ENCODE results near the gene AMN1. TPM values are rescaled to one million over a fixed set of nuclear protein-coding genes. Genes with fewer than 3 reads are reported as not detected.
A peak's percentile ranks its signal among the peaks of the same experiment; 100 is the strongest.

Gene AMN1
- total and polyA plus RNA-seq, 2 of the 13 experiments (the other 11 are each of a cell fraction or from before 2014, with no cell fraction given), result 7.5 to 26.5 TPM

DNA sequence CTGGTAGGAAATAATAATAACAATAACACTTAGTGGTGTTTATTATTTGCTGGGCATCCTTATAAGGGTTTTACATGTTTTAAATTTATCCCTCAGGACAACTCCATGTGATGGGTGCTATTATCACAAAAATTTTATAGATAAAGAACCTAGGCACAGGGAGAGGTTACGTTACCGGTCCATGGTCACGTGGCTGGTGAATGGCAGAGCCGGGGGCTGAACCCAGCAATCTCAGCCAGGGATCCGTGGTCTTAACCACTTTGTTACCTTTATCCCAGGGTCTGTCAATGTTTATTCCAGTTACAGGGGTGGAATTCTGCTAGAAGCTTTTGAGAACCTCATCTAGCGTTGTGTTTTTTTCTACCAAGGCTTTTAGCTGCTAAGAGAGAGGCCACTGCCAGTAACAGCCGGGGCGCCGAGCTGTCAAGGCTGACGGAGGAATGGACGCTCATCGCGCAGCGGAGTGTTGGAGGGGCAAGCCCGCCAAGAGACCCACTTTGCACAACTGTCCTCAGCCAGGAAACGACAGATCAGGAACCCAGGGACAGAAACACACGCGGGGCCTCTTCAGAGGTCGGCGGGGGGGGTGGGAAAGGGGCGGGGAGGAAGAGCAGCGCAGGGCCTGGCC is 418 bp downstream of the AMN1 start (continued):
- TF ChIP-seq, protein P1, sequence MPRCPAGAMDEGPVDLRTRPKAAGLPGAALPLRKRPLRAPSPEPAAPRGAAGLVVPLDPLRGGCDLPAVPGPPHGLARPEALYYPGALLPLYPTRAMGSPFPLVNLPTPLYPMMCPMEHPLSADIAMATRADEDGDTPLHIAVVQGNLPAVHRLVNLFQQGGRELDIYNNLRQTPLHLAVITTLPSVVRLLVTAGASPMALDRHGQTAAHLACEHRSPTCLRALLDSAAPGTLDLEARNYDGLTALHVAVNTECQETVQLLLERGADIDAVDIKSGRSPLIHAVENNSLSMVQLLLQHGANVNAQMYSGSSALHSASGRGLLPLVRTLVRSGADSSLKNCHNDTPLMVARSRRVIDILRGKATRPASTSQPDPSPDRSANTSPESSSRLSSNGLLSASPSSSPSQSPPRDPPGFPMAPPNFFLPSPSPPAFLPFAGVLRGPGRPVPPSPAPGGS (CRISPR knock-in tag; IDR thresholded peaks at IDR 0.05), result no peak
- no peak for TF ChIP-seq ZNF101 (CRISPR knock-in tag; IDR thresholded peaks at IDR 0.05; ENCODE audit: borderline replicate concordance, low read depth)
- TF ChIP-seq, protein P2, sequence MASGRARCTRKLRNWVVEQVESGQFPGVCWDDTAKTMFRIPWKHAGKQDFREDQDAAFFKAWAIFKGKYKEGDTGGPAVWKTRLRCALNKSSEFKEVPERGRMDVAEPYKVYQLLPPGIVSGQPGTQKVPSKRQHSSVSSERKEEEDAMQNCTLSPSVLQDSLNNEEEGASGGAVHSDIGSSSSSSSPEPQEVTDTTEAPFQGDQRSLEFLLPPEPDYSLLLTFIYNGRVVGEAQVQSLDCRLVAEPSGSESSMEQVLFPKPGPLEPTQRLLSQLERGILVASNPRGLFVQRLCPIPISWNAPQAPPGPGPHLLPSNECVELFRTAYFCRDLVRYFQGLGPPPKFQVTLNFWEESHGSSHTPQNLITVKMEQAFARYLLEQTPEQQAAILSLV (CRISPR knock-in tag; IDR thresholded peaks at IDR 0.05; ENCODE audit: borderline replicate concordance), result no peak
- no peak for TF ChIP-seq ERF (CRISPR knock-in tag; IDR thresholded peaks at IDR 0.05)
- no peak for TF ChIP-seq SKI (IDR thresholded peaks at IDR 0.05; ENCODE audit: partially characterized antibody)
- TF ChIP-seq HOXA5 (CRISPR knock-in tag; IDR thresholded peaks at IDR 0.05), result 0 out of 2 replicates have a peak, but pooled peaks have one; percentile 2
- TF ChIP-seq EP300 (IDR thresholded peaks at IDR 0.05; ENCODE audit: low read depth in 2 of 2, low read length in 2 of 2), result no peak
- TF ChIP-seq EP300 (CRISPR knock-in tag; IDR thresholded peaks at IDR 0.05; ENCODE audit: borderline replicate concordance), result no peak
- 0 out of 2 replicates have a peak, but pooled peaks have one; percentile 10 for TF ChIP-seq BHLHE40 (IDR thresholded peaks at IDR 0.05; ENCODE audit: low read length)
- TF ChIP-seq NONO (IDR thresholded peaks at IDR 0.05), result no peak
- TF ChIP-seq NONO (CRISPR knock-in tag; conservative IDR thresholded peaks at IDR 0.05), result 0 out of 2 replicates have a peak, but pooled peaks have one; percentile 6
- TF ChIP-seq FOSL1 (CRISPR knock-in tag; IDR thresholded peaks at IDR 0.05; ENCODE audit: borderline replicate concordance), result peak; percentile 12; the same call in 1 of the 2 replicates
- no peak for TF ChIP-seq ZNF883 (CRISPR knock-in tag; IDR thresholded peaks at IDR 0.05; ENCODE audit: not compliant biosample characterization)
- no peak for TF ChIP-seq ZNF276 (CRISPR knock-in tag; IDR thresholded peaks at IDR 0.05; ENCODE audit: low read depth)
- 0 out of 2 replicates have a peak, but pooled peaks have one; percentile 10 for TF ChIP-seq SALL2 (CRISPR knock-in tag; IDR thresholded peaks at IDR 0.05)
- peak; percentile 14; the same call in 1 of the 2 replicates for TF ChIP-seq YEATS4 (CRISPR knock-in tag; IDR thresholded peaks at IDR 0.05; ENCODE audit: borderline replicate concordance)
- TF ChIP-seq SP1 (IDR thresholded peaks at IDR 0.05), result no peak
- no peak for TF ChIP-seq SP1 (CRISPR knock-in tag; IDR thresholded peaks at IDR 0.05)
- TF ChIP-seq HNF4A (CRISPR knock-in tag; IDR thresholded peaks at IDR 0.05), result no peak
- TF ChIP-seq, protein P3, sequence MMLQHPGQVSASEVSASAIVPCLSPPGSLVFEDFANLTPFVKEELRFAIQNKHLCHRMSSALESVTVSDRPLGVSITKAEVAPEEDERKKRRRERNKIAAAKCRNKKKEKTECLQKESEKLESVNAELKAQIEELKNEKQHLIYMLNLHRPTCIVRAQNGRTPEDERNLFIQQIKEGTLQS (CRISPR knock-in tag; IDR thresholded peaks at IDR 0.05), result 0 out of 2 replicates have a peak, but pooled peaks have one; percentile 11
- no peak for TF ChIP-seq NBN (conservative IDR thresholded peaks at IDR 0.05)
- TF ChIP-seq, protein P4, sequence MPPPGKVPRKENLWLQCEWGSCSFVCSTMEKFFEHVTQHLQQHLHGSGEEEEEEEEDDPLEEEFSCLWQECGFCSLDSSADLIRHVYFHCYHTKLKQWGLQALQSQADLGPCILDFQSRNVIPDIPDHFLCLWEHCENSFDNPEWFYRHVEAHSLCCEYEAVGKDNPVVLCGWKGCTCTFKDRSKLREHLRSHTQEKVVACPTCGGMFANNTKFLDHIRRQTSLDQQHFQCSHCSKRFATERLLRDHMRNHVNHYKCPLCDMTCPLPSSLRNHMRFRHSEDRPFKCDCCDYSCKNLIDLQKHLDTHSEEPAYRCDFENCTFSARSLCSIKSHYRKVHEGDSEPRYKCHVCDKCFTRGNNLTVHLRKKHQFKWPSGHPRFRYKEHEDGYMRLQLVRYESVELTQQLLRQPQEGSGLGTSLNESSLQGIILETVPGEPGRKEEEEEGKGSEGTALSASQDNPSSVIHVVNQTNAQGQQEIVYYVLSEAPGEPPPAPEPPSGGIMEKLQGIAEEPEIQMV (CRISPR knock-in tag; IDR thresholded peaks at IDR 0.05; ENCODE audit: low read depth), result no peak
- TF ChIP-seq MTF1 (CRISPR knock-in tag; IDR thresholded peaks at IDR 0.05), result no peak
- no peak for TF ChIP-seq ZNF44 (CRISPR knock-in tag; IDR thresholded peaks at IDR 0.05)
- TF ChIP-seq FOXK1 (CRISPR knock-in tag; IDR thresholded peaks at IDR 0.05; ENCODE audit: borderline replicate concordance, low read depth), result 0 out of 2 replicates have a peak, but pooled peaks have one; percentile 6
- peak; percentile 9; the same call in 1 of the 2 replicates for TF ChIP-seq HIVEP1 (CRISPR knock-in tag; IDR thresholded peaks at IDR 0.05)

Data from HepG2 (cell line).